Body of pancreas (tissue), 4 donors: ENCODE data around the gene ZBTB5. TPM values are rescaled to one million over a fixed set of nuclear protein-coding genes. Genes with fewer than 3 reads are reported as not detected.

Experiments used
- ATAC-seq: fragments of 150-250 bp; one replicate; pipeline ENCODE4 v1.9.1; 2016
- DNase-seq, 4 donors: peaks; one replicate each; pipeline ENCODE4 v3.0.0-alpha.2; 2019
- H3K27ac ChIP-seq, 4 donors: fragments of 200-600 bp; sonication (generic); 1 replicate in 3 of 4; 2 replicates in 1 of 4; pipeline versions ENCODE4 v1.5.1 to v1.6.1; 2016 to 2019; ENCODE audit warnings: mild to moderate bottlenecking in 1 of 4, mixed read lengths in 1 of 4, moderate library complexity in 1 of 4
- H3K27me3 ChIP-seq, 2 donors: fragments of 200-600 bp; sonication (generic); one replicate each; pipeline ENCODE4 v1.6.0; 2016; ENCODE audit warnings: mild to moderate bottlenecking in 1 of 2
- H3K36me3 ChIP-seq, 2 donors: fragments of 200-600 bp; sonication (generic); replicated peaks in 1 of 2; 2 replicates each; pipeline ENCODE4 v1.5.1; 2016; ENCODE audit warnings: low read depth in 2 of 2; ENCODE audit not compliant: insufficient read depth in 1 of 2
- H3K4me1 ChIP-seq: fragments of 200-600 bp; sonication (generic); one replicate; pipeline ENCODE4 v1.6.0; 2016
- H3K4me3 ChIP-seq, 2 donors: fragments of 200-600 bp; sonication (generic); 1 replicate in 1 of 2; 2 replicates in 1 of 2; pipeline ENCODE4 v1.5.1; 2016 to 2019
- H3K9me3 ChIP-seq, 3 donors: fragments of 200-600 bp; sonication (generic); 1 replicate in 2 of 3; 2 replicates in 1 of 3; pipeline ENCODE4 v1.5.1; 2016
- CTCF ChIP-seq, 7 experiments: fragments of 450-650 bp in 4 of 7; fragments of 200-600 bp in 3 of 7; sonication (generic) in 3 of 7; IDR thresholded peaks; one replicate each; pipeline ENCODE4 v1.5.1; 2016 to 2019; ENCODE audit warnings: antibody characterized with exemption in 7 of 7
- POLR2A ChIP-seq, 3 donors: fragments of 450-650 bp; IDR thresholded peaks; one replicate each; pipeline ENCODE4 v1.6.1; 2016; ENCODE audit warnings: antibody characterized with exemption in 3 of 3, mild to moderate bottlenecking in 2 of 3
- WGBS, 2 donors: methylation state at CpG; one replicate each; pipeline ENCODE4 v1.1.5; 2017; 5-methylcytosine and 5-hydroxymethylcytosine counted together
- intact Hi-C: fragments of 100-400 bp; cut with DNase I; formaldehyde crosslinking; loops from one replicate; pipeline ENCODE4 v1.15.1; 2023
- total RNA-seq, 2 donors: library from RNA; depleted of rRNA; stranded (reverse); fragments of >200 nt; gene quantifications; one replicate each; pipeline ENCODE4 v1.1.0, GENCODE V29; 2016

The ZBTB5 gene
- total RNA-seq, 2 donors from 2014 or later = 8.8 to 9.9 TPM

GRCh38 chr9:37498457-37498856 is 33.2 kb upstream of the ZBTB5 start:
- H3K27ac ChIP-seq = no peak overlapping the region
- 53 to 61% methylated on average over 3 of the region's 3 CpGs for WGBS, 2 donors
- ATAC-seq = no peak
- H3K9me3 ChIP-seq = no peaks in the 10 kb centered on the region
- peaks cover 0 to 17% of the 10 kb centered on the region in 2 donors for H3K36me3 ChIP-seq
- peaks cover 14% of the 10 kb centered on the region for H3K4me1 ChIP-seq
- no peak for DNase-seq
- H3K4me3 ChIP-seq = no peak overlapping the region
- no peaks in the 10 kb centered on the region for H3K27me3 ChIP-seq
- no peak for TF ChIP-seq POLR2A (IDR thresholded peaks at IDR 0.05)
- intact Hi-C loops = loop anchor here (10.0 kb wide), 1 partner anchor 54 kb away; no protein-coding TSS in a partner anchor

- intact Hi-C loops = loop anchor here (10.0 kb wide), 1 partner anchor 53 kb away; no protein-coding TSS in a partner anchor
- Histone ChIP-seq H3K9me3 (no peaks in the 10 kb centered on the region), H3K36me3 (peaks cover 0 to 24% of the 10 kb centered on the region in 2 donors), H3K4me1 (peaks cover 8% of the 10 kb centered on the region), H3K4me3 (no peak overlapping the region), H3K27ac (no peak overlapping the region), H3K27me3 (no peaks in the 10 kb centered on the region)
- 94 to 98% methylated on average over 3 of the region's 3 CpGs for WGBS, 2 donors
- TF ChIP-seq CTCF (IDR thresholded peaks at IDR 0.05) (no peak), POLR2A (IDR thresholded peaks at IDR 0.05) (no peak)
- DNase-seq (no peak), ATAC-seq (no peak)
Measured at GRCh38 chr9:37497320-37497719, 32.1 kb upstream of the ZBTB5 start.

- Histone ChIP-seq H3K27ac (no peak overlapping the region), H3K27me3 (no peaks in the 10 kb centered on the region), H3K4me3 (no peak overlapping the region), H3K9me3 (no peaks in the 10 kb centered on the region), H3K36me3 (peaks cover 0 to 24% of the 10 kb centered on the region in 2 donors), H3K4me1 (no peaks in the 10 kb centered on the region)
- TF ChIP-seq POLR2A (IDR thresholded peaks at IDR 0.05) = no peak
- no peak for TF ChIP-seq CTCF (IDR thresholded peaks at IDR 0.05)
- DNase-seq = no peak
- ATAC-seq = no peak
- intact Hi-C loops = loop anchor here (10.0 kb wide), 1 partner anchor 51 kb away; no protein-coding TSS in a partner anchor
- WGBS, 2 donors = 59 to 70% methylated on average over 2 to 4 of the region's 4 CpGs
Measured at GRCh38 chr9:37496020-37496419, 30.8 kb upstream of the ZBTB5 start.

GRCh38 chr9:37495571-37495970 is 30.3 kb upstream of the ZBTB5 start:
- Histone ChIP-seq H3K36me3 (peaks cover 0 to 24% of the 10 kb centered on the region in 2 donors), H3K4me3 (no peak overlapping the region), H3K9me3 (no peaks in the 10 kb centered on the region), H3K27ac (no peak overlapping the region), H3K4me1 (no peaks in the 10 kb centered on the region), H3K27me3 (no peaks in the 10 kb centered on the region)
- no peak for TF ChIP-seq POLR2A (IDR thresholded peaks at IDR 0.05)
- intact Hi-C loops = loop anchor here (10.0 kb wide), 1 partner anchor 51 kb away; no protein-coding TSS in a partner anchor
- 91 to 95% methylated on average over 5 of the region's 5 CpGs for WGBS, 2 donors
- ATAC-seq (no peak), DNase-seq (no peak)

GRCh38 chr9:37491939-37492338 is 26.7 kb upstream of the ZBTB5 start:
- Histone ChIP-seq H3K27me3 (no peaks in the 10 kb centered on the region), H3K4me1 (peaks cover 9% of the 10 kb centered on the region), H3K27ac (no peak overlapping the region), H3K9me3 (no peaks in the 10 kb centered on the region), H3K36me3 (peaks cover 0 to 16% of the 10 kb centered on the region in 2 donors), H3K4me3 (no peak overlapping the region)
- 27 to 57% methylated on average over 1 of the region's 1 CpG for WGBS, 2 donors
- TF ChIP-seq CTCF (IDR thresholded peaks at IDR 0.05) = no peak
- TF ChIP-seq POLR2A (IDR thresholded peaks at IDR 0.05) = no peak
- ATAC-seq (no peak), DNase-seq (no peak)
- intact Hi-C loops = loop anchor here (10.0 kb wide), 1 partner anchor 47 kb away; no protein-coding TSS in a partner anchor
